Large intestine (tissue), 3 donors: ENCODE measurements around the gene POU2F2. TPM values are rescaled to one million over a fixed set of nuclear protein-coding genes. Genes with fewer than 3 reads are reported as not detected.
A peak's percentile ranks its signal among the peaks of the same experiment; 100 is the strongest.

Experiments
- DNase-seq, 2 donors: peaks; one replicate each; pipeline versions ENCODE4 v3.0.0 to v3.0.0-alpha.2; 2013
- H3K27ac ChIP-seq: one replicate; pipeline ENCODE4 v1.5.1; 2013; ENCODE audit warnings: low read length
- H3K27me3 ChIP-seq: 2 replicates; pipeline ENCODE4 v1.6.1; 2013; ENCODE audit warnings: low read length; ENCODE audit not compliant: control insufficient read depth, insufficient read depth
- H3K36me3 ChIP-seq: 2 replicates; pipeline ENCODE4 v1.6.1; 2013; ENCODE audit warnings: low read length; ENCODE audit not compliant: control insufficient read depth, insufficient read depth
- H3K4me1 ChIP-seq: one replicate; pipeline ENCODE4 v1.6.1; 2013; ENCODE audit warnings: low read length; ENCODE audit not compliant: control insufficient read depth, insufficient read depth
- H3K4me3 ChIP-seq: one replicate; pipeline ENCODE4 v1.5.1; 2013; ENCODE audit warnings: low read length
- H3K9me3 ChIP-seq: one replicate; pipeline ENCODE4 v1.6.1; 2013; ENCODE audit warnings: mild to moderate bottlenecking, low read depth, low read length, moderate library complexity; ENCODE audit not compliant: control insufficient read depth
- WGBS: methylation state at CpG from one replicate; pipeline ENCODE4 v1.1.5; 2013; ENCODE audit warnings: low lambda C conversion rate; ENCODE audit not compliant: insufficient coverage; 5-methylcytosine and 5-hydroxymethylcytosine counted together
- polyA plus RNA-seq: library from polyadenylated mRNA; unstranded; fragments of 120-200 nt; gene quantifications from one replicate; pipeline ENCODE4 v1.2.1, GENCODE V29; 2013

POU2F2 gene
- polyA plus RNA-seq, 1 donor = 2.7 TPM

GRCh38 chr19:42099336-42099925 is 32.8 kb downstream of the POU2F2 start:
- DNase-seq = no peak
- Histone ChIP-seq H3K4me1 (no peaks in the 10 kb centered on the region), H3K9me3 (no peaks in the 10 kb centered on the region), H3K4me3 (no peak overlapping the region), H3K27me3 (peaks cover 26% of the 10 kb centered on the region), H3K27ac (no peak overlapping the region), H3K36me3 (no peaks in the 10 kb centered on the region)
- WGBS = no CpG with 5 or more reads among the region's 6 CpGs

- no peak for DNase-seq
- no CpG with 5 or more reads among the region's 6 CpGs for WGBS
- H3K4me1 ChIP-seq = no peaks in the 10 kb centered on the region
- H3K27me3 ChIP-seq = peaks cover 32% of the 10 kb centered on the region
- no peaks in the 10 kb centered on the region for H3K36me3 ChIP-seq
- no peak overlapping the region for H3K4me3 ChIP-seq
- no peaks in the 10 kb centered on the region for H3K9me3 ChIP-seq
- H3K27ac ChIP-seq = no peak overlapping the region
These were observed 33.5 kb downstream of the POU2F2 start for GRCh38 chr19:42098781-42099180.

DNA sequence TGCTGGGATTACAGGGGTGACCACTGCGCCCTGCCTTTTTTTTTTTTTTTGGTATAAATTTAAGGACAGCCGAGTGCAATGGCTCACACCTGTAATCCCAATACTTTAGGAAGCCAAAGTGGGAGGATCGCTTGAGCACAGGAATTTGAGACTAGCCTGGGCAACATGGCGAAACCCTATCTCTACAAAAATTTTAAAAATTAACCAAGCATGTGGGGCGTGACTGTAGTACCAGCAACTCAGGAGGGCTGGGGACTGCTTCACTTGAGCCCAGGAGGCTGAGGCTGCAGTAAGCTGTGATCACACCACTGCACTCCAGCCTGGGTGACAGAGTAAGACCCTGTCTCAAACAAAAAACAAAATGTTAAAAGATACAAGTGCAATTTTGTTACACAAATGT is 34.8 kb downstream of the POU2F2 start:
- DNase-seq = no peak
- Histone ChIP-seq H3K36me3 (no peaks in the 10 kb centered on the region), H3K27me3 (peaks cover 33% of the 10 kb centered on the region), H3K27ac (no peak overlapping the region), H3K4me1 (no peaks in the 10 kb centered on the region), H3K4me3 (no peak overlapping the region), H3K9me3 (no peaks in the 10 kb centered on the region)
- no CpG with 5 or more reads among the region's 5 CpGs for WGBS

DNA sequence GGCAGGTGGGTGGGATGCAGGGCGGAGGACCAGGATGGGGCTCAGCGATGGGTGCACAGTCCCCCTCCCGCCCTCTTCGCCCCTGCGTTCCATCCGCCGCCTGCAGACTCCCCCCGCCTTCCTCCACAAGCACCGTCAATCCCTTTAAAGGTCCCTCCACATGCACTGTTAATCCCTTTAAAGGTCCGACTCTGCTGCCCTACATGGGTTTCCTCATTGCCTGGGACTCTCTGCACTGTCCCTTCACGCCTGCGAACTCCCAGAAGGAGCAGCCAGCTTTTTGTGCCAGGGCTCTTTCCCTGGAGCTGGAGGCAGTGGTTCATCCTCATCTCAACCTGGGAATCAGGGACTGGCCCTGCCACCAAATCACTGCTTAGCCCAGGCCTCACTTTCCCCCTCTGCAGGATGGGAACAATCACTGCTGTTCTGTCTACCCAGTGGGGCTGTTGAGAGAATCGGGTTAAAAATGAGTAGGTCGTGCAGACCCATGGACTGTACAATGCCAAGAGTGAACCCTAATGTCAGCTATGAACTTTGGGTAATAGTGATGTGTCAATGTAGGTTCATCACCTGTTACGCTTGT is 35.9 kb downstream of the POU2F2 start:
- no CpG with 5 or more reads among the region's 15 CpGs for WGBS
- H3K36me3 ChIP-seq = no peaks in the 10 kb centered on the region
- H3K27ac ChIP-seq = no peak overlapping the region
- no peak for DNase-seq
- H3K27me3 ChIP-seq = peaks cover 33% of the 10 kb centered on the region
- no peaks in the 10 kb centered on the region for H3K9me3 ChIP-seq
- H3K4me3 ChIP-seq = no peak overlapping the region
- no peaks in the 10 kb centered on the region for H3K4me1 ChIP-seq

DNA sequence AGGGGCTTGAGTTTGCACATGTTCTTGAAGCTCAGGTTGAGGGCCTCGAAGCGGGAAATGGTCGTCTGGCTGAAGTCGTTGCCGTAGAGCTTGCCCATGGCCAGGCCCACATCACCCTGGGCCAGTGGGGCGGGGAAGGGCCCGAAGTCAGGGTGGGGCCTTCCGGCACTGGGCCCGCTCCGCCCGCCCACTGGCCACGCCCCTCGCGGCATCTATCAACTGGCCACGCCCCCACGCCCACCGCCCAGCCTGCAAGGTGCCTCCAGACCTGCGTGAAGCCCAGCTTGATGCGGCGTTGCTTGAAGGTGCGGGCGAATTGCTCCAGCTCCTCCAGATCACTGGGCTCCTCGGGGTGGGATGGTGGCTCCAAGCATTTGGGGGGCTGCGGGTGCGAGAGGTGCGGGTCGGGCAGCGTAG is 36.4 kb downstream of the POU2F2 start:
- no peak for DNase-seq
- Histone ChIP-seq H3K36me3 (no peaks in the 10 kb centered on the region), H3K4me3 (no peak overlapping the region), H3K4me1 (no peaks in the 10 kb centered on the region), H3K27ac (no peak overlapping the region), H3K27me3 (peaks cover 36% of the 10 kb centered on the region), H3K9me3 (no peaks in the 10 kb centered on the region)
- WGBS = no CpG with 5 or more reads among the region's 28 CpGs

DNA sequence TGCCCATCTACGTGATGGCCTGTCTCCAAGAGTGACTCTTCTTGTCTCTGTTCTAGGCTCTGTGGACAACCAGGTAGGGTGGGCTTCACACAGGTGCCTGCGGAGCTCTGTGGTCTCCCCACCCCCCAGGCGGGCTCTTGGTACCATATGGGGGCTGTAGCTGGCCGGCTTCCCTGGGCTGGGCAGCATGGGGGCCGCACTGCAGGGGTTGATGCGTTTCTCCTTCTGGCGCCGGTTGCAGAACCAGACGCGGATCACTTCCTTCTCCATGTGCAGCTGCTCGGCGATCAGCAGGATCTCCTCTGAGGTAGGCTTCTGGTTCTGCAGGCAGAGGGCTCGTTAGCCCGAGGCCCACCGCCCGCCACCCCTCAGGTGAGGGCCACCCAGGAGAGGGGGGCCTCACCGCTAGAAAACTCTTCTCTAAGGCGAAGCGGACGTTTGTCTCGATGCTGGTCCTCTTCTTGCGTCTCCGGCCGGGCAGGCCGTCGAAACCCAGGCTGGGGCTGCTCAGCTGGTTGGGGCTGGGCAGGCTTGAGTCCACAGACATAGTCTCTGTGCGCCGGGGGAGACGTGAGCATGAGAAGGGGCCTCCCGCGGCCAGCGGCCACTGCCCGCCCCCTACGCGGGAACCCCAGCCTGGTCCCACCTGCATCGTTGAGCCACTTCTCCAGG is 37.0 kb downstream of the POU2F2 start:
- Histone ChIP-seq H3K9me3 (no peaks in the 10 kb centered on the region), H3K27ac (no peak overlapping the region), H3K36me3 (no peaks in the 10 kb centered on the region), H3K4me3 (no peak overlapping the region), H3K4me1 (no peaks in the 10 kb centered on the region), H3K27me3 (peaks cover 38% of the 10 kb centered on the region)
- WGBS = no CpG with 5 or more reads among the region's 36 CpGs
- no peak for DNase-seq

DNA sequence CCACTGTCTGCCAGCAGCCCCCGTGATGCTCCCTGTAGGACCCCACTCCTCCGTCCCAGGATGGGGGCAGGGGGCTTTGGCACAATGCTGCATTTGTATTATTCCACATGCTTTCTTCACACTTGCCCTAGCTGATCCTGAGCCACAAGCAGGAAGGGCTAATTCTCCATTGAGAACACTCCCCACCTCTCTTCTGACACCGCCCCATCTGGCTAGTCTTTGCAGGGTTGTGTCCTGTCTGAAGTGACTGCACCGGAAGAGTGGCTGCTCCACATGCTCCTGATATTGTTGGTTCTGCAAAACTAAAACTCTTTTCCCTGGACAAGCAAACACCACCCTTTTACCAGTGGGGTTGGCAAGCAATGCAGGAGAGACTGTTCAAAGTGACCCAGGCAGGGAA is 38.3 kb downstream of the POU2F2 start:
- no peaks in the 10 kb centered on the region for H3K36me3 ChIP-seq
- no CpG with 5 or more reads among the region's 4 CpGs for WGBS
- DNase-seq = no peak
- no peaks in the 10 kb centered on the region for H3K9me3 ChIP-seq
- no peaks in the 10 kb centered on the region for H3K4me1 ChIP-seq
- peaks cover 38% of the 10 kb centered on the region for H3K27me3 ChIP-seq
- no peak overlapping the region for H3K27ac ChIP-seq
- H3K4me3 ChIP-seq = no peak overlapping the region

GRCh38 chr19:42093505-42093904 is 38.7 kb downstream of the POU2F2 start:
- Histone ChIP-seq H3K27me3 (peaks cover 38% of the 10 kb centered on the region), H3K27ac (no peak overlapping the region), H3K9me3 (no peaks in the 10 kb centered on the region), H3K4me3 (no peak overlapping the region), H3K36me3 (no peaks in the 10 kb centered on the region), H3K4me1 (no peaks in the 10 kb centered on the region)
- WGBS = no CpG with 5 or more reads among the region's 4 CpGs
- DNase-seq = no peak

DNA sequence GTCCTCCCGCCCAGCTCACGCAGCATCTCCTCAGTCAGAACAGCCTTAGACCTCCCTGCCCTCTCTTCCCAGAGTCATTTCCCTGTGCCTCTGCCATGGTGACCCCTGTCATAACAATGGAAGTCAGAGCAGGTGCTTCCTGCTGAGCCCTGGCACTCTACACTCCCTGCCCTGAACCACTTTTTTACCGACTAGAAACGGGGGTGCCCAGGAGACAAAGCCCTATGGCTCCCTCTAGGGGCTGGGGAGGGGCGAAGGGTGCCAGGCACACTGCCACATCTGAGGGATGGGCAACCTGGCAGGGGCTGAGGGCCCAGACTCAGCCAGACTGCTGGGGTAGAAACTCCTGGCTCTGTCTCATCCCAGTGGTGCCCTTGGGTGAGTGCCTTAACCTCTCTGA is 39.9 kb downstream of the POU2F2 start:
- H3K9me3 ChIP-seq = no peaks in the 10 kb centered on the region
- H3K4me1 ChIP-seq = no peaks in the 10 kb centered on the region
- H3K4me3 ChIP-seq = no peak overlapping the region
- no peak overlapping the region for H3K27ac ChIP-seq
- no CpG with 5 or more reads among the region's 5 CpGs for WGBS
- no peaks in the 10 kb centered on the region for H3K36me3 ChIP-seq
- peaks cover 38% of the 10 kb centered on the region for H3K27me3 ChIP-seq
- peak in 1 of 2 donors; percentile 20 for DNase-seq

- H3K4me1 ChIP-seq = no peaks in the 10 kb centered on the region
- no CpG with 5 or more reads among the region's 10 CpGs for WGBS
- peak in 1 of 2 donors; percentile 35 for DNase-seq
- no peaks in the 10 kb centered on the region for H3K36me3 ChIP-seq
- peaks cover 35% of the 10 kb centered on the region for H3K27me3 ChIP-seq
- H3K4me3 ChIP-seq = no peak overlapping the region
- no peaks in the 10 kb centered on the region for H3K9me3 ChIP-seq
- H3K27ac ChIP-seq = no peak overlapping the region
These were observed 40.5 kb downstream of the POU2F2 start for GRCh38 chr19:42091742-42092141.
